HG03108 (cell line): ENCODE measurements around the gene MUC22.
"Not testable (repeated sequence)": the region's sequence is repeated elsewhere in the genome, so short reads cannot be mapped to it uniquely, and the experiment has no call there.

ENCODE experiments used
- ATAC-seq: cut with Tn5 transposase; IDR thresholded peaks from one replicate; pipeline ENCODE4 v1.9.1; 2021; ENCODE audit warnings: moderate library complexity; ENCODE audit not compliant: unreplicated experiment

MUC22 gene

DNA sequence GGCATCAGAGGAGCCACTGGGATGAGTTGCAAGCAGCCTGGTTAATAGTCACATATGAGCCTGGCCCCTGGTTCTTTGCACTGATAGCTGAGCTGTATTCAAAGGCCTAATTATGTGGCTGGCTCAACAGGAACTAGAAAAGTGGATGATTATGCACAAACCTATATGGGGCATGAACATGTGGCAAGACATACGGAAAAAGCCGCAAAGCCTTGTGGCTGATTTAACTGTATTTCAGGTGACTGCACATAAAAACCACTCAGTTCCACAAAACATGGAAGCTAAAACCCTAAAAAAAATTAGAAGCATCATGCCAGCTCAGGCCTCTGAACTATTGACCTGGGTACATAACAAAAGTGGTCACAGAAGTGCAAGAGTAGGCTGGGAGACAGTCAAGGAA lies 13.0 kb upstream of the MUC22 start:
- ATAC-seq, result no peak

DNA sequence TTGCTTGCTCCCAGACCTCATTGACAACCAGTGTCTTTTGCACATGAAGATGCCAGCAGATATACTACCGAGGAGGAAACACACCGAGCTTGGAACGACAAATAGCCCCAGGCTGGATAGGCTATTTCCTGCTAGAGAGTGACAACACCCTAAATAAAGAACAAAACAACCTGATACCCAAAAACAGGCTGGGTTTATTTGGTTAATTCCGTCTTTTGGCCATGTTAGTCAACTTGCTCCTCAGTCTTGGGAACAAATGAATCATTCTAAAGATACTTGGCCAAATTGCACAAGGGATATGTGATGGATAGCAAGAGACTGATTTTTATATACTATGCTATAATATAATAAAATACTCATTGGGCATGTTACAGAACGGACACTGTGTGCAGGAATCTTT lies 11.5 kb upstream of the MUC22 start:
- no peak for ATAC-seq

DNA sequence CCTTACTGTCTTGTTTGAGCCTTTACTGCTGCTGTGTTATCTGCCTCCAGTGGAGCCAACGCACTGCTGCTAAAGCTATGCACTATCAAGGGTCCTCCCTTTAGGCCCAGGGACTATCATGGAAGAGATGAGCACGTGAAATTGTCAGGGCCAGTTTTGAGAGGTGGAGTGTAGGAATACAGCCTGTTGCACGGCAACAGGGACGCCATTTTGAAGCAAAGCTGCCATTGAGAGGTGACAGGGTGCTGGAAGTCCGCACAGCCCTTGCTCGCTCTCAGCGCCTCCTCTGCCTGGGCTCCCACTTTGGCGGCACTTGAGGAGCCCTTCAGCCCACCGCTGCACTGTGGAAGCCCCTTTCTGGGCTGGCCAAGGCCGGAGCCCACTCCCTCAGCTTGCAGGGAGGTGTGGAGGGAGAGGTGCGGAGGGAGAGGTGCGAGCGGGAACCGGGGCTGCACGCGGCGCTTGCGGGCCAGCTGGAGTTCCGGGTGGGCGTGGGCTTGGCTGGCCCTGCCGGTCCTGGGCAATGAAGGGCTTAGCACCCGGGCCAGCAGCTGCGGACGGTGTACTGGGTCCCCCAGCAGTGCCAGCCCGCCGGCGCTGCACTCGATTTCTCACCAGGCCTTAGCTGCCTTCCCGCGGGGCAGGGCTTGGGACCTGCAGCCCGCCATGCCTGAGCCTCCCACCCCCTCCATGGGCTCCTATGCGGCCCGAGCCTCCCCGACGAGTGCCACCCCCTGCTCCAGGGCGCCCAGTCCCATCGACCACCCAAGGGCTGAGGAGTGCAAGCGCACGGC lies 10.0 kb upstream of the MUC22 start:
- not testable (repeated sequence) for ATAC-seq

DNA sequence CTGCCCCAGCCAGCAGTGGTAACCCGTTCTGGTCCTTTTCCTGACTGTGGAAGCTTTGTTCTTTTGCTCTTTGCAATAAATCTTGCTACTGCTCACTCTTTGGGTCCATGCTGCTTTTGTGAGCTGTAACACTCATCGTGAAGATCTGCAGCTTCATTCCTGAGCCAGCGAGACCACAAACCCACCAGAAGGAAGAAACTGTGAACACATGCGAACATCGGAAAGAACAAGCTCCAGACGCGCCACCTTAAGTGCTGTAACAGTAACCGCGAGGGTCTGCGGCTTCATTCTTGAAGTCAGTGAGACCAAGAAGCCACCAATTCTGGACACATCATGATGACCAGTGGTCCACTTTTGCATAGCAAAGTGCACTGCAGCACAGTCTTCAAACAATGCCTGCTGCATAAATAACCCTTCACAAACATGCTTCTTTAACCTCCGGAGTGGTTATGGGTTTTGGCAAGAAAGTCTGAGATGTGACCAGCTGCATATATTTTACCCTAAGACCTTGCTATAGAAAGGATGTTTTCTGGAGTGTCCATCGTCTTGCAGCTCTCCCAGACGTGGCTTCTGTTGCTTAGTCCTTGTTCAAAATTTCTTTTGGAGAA lies 8.9 kb upstream of the MUC22 start:
- no peak for ATAC-seq

DNA sequence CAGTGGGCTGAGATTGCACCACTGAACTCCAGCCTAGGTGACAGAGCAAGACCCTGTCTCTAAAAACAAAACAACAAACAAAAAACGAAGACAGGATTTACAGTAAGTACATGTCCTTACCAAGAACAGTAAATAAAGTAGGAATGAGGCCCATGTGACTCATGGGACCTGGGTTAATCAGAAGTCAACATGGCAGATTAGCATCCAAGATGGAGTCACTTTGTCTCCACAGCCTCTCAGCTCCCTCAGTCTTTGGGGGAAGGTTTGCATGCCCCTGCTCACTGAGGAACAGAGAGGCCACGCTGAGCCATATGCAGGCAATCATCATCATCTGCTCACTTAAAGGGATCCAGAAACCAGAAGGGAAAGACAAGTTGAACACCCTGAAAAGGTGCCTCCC lies 7.8 kb upstream of the MUC22 start:
- ATAC-seq, result no peak

DNA sequence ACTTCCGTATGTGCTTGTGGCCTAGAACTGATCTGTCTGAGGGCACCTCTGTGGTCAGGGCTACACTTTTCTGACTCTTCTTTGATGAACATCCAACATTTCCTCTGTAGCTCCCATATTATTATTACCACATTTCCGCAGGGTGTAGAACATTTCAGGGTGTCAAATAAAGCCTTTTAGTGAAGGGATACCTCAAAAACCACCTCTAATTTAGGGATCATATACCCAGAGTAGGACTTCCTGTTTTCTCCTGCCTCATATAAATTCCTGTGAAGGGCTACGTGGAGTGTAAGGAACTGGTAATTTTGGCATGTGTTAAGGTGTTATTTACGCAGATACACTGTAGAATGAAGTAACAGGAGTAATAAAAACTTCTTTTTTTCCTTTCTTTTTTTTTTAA lies 5.5 kb upstream of the MUC22 start:
- no peak for ATAC-seq

DNA sequence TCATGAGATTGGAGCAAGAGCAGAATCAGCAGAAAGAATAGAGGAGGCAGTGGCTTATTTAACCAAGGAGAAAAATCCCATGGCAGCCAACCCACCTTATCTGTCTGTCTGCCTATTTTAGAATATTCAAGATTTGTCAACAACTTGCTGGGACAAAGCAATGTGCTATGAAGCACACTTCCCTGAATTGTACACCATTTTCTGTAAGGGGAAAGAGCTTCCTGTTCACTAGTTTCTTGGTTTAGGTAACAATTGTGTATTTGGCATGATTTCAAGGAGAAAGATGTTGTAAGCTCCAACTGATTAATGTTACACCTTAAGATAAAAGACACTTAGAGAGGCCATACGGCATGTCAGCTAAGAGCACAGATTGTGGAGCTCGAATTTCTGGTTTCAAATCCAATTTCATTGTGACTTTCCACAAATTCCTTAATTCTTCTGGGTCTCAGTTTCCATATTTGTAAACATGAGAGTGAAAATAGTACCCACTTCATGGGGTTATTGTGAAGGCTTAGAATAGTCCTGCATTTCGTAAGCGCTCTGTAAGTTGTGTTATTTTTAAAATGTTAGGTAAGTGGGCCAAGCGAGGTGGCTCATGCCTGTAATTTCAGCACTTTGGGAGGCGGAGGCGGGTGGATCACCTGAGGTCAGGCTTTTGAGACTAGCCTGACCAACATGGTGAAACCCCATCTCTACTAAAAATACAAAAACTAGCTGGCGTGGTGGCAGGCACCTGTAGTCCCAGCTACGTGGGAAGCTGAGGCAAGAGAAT lies 4.8 kb upstream of the MUC22 start:
- no peak for ATAC-seq

DNA sequence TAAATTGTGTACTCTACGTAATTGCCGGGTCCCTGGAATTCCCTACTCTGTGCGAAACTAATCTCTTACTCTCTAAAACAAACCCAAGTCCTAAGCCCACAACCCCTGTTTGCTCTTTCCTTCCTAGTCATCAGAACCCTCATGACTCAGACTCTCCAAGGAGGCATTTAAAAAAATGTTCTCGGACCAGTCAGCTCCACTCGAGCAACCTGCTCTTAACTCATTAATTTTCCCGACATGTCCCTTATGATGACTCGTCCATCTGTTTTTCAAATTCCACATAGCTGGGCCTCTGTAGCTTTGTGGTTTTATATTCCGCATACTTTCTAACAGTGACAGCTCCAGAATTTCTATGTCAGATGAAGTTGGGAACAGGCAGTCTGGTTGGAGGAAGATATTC lies 2.6 kb upstream of the MUC22 start:
- no peak for ATAC-seq

DNA sequence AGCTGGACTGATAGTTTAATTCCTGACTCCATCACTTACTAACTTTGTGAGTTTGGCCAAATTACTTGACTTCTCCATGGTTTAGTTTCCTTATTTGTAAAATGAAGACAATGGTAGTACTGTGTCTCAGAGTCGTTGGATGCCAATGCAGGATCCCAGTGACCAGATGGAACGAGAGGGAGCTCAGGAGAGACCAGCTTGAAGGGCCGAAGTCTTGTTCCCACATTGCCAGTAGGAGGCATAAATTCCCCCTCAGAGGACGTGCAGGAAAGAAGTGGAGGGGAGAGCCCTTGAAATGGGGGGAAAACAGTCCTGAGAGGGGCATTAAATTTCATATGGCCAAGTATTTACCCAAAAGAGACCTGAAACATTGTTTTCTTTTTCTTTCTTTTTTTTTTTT lies 2.1 kb upstream of the MUC22 start:
- ATAC-seq, result no peak

DNA sequence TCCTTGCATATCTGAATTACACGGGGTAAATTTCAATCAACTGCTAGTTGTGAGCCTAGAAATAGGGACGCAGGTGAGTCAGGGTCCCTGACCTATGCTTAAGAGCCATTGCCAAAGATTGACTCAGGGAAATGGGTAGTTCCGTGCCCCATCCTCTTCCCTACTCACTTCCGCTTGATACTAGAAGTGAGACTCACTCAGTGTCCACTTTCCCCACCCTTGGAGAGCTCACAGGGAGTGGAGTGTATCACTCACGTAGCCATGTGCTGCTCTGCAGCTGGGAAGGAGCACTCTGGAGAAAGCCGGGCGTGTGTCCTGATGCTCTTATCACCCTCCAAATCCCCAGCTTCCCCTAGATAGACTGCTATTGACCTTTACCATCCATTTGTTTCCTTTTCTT lies 543 bp upstream of the MUC22 start:
- ATAC-seq, result no peak

DNA sequence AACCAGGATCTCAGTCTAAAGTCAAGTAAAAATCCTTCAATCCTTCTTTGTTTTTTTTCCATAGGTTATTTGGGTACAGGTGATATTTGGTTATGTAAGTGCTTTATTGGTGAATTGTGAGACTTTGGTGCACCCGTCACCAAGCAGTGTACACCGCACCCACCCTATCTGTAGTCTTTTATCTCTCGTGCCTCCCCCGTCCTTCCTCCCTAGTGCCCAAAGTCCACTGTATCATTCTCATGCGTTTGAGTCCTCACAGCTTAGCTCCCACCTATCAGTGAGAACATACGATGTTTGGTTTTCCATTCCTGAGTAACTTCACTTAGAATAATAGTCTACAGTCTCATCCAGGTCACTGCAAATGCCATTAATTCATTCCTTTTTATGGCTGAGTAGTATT lies 879 bp downstream of the MUC22 start:
- ATAC-seq, result no peak

DNA sequence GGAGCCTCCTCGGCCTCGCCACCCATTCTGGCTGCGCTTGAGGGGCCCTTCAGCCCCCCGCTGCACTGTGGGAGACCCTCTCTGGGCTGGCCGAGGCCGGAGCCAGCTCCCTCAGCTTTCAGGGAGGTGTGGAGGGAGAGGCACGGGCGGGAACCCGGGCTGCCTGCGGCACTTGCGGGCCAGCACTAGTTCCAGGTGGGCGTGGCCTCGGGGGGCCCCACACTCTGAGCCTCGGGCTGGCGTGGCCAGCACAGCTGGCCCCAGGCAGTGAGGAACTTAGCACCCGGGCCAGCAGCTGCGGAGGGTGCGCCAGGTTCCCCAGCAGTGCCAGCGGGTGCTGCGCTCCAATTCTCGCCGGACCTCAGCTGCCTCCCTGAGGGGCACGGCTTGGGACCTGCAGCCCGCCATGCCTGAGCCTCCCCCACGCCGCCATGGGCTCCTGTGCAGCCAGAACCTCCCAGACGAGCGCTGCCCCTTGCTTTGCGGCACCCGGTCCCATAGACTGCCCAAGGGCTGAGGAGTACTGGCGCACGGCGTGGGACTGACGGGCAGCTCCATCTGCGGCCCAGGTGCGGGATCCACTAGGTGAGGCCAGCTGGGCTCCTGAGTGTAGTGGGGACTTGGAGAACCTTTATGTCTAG lies 6.5 kb downstream of the MUC22 start:
- no peak for ATAC-seq

DNA sequence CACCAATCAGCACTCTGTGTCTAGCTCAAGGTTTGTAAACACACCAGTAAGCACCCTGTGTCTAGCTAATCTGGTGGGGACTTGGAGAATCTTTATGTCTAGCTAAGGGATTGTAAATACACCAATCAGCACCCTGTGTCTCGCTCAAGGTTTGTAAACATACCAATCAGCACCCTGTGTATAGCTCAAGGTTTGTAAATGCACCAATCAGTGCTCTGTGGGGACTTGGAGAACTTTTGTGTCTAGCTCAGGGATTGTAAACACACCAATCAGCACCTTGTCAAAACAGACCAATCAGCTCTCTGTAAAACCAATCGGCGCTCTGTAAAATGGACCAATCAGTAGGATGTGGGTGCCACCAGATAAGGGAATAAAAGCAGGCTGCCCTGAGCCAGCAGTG lies 7.2 kb downstream of the MUC22 start:
- not testable (repeated sequence) for ATAC-seq

DNA sequence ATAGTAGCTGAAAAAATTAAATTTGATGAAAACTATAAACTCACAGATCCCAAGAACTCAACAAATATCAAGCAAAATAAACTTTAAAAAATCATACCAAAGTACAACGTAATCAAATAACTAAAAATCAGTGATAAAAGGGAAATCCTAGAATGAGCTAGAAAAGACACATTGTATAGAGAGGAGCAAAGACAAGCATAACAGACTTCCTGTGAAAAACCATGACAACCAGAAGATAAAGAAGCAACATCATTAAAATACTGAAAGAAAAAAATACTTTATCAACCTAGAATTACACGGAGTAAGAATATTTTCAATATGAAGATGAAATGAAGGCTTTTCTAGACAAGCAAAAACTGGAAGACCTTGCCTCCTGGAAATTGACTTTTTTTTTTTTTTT lies 9.8 kb downstream of the MUC22 start:
- ATAC-seq, result no peak

DNA sequence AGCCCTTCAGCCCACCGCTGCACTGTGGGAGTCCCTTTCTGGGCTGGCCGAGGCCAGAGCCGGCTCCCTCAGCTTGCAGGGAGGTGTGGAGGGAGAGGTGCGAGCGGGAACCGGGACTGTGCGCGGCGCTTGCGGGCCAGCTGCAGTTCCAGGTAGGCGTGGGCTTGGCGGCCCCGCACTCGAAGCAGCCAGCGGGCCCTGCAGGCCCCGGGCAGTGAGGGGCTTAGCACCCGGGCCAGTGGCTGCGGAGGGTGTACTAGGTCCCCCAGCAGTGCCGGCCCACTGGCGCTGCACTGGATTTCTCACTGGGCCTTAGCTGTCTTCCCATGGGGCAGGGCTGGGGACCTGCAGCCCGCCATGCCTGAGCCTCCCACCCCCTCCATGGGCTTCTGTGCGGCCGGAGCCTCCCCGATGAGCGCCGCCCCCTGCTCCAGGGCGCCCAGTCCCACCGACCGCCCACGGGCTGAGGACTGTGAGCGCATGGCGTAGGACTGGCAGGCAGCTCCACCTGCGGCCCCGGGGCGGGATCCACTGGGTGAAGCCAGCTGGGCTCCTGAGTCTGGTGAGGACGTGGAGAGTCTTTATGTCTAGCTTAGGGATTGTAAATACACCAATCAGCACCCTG lies 10.5 kb downstream of the MUC22 start:
- ATAC-seq, result not testable (repeated sequence)

DNA sequence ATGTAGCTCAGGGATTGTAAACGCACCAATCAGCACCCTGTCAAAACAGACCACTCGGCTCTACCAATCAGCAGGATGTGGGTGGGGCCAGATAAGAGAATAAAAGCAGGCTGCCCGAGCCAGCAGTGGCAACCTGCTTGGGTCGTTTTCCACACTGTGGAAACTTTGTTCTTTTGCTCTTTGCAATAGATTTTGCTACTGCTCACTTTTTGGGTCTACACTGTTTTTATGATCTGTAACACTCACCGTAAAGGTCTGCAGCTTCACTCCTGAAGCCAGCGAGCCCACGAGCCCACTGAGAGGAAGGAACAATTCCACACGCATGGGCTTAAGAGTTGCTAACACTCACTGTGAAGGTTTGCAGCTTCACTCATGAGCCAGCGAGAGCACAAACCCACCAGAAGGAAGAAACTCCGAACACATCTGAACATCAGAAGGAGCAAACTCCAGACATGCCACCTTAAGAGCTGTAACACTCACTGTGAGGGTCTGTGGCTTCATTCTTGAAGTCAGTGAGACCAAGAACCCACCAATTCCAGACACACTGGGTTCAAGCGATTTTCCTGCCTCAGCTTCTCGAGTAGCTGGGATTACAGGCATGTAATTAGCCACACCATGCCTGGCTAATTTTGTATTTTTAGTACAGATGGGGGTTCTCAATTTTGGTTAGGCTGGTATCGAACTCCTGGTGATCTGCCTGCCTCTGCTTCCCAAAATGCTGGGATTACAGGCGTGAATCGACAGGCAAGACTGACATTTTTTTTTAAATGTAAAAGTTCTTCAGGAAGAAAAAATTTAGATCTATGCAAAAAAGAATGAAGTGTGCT lies 11.6 kb downstream of the MUC22 start:
- ATAC-seq, result not testable (repeated sequence)

DNA sequence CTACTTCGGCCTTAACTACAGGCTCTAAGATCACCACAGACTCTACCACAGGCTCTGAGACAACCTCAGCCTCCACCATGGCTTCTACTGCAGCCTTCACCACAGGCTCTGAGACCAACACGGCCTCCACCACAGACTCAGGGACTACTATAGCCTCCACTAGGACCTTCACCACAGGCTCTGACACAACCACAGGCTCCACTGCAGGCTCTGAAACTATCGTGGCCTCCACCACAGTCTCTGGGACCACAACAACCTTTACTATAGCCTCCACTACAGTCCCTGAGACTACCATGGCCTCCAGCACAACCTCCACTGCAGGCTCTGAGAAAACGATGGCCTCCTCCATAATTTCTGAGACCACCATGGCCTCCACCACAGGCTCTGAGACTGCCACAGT lies 15.3 kb downstream of the MUC22 start:
- no peak for ATAC-seq

DNA sequence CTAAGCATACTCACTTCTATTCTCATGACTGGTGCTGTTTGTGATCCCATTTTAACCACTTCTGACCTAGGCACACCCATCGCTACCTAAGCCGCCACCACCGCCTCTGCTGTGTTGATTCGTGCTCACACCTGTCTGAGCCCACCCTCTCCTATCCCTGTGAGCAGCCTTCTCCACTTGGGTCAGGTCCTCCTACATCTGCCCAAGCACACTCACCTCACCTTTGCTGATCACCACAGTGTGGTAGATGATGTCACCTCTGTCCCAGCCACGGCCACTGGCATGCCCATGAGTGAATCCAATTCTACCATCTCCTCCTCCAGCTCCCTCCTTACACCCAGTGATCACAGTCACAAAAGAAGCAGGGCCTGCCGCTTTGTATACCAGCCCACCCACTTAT lies 20.8 kb downstream of the MUC22 start:
- ATAC-seq, result no peak

DNA sequence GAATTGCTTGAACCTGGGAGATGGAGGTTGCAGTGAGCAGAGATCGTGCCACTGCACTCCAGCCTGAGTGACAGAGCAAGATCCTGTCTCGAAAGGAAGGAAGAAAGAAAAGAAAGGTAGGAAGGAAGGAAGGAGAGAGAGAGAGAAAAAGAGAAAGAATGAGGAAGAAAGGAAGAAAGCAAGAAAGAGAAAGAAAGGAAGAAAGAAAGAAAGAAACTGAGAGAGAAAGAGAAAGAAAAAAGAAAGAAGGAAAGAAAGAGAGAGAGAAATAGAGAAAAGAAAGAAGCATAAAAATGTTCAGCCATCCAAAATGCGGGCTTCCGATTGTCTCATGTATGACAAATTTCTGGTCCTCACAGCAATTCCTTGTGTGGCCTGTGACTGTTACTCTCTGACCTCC lies 22.8 kb downstream of the MUC22 start:
- no peak for ATAC-seq

DNA sequence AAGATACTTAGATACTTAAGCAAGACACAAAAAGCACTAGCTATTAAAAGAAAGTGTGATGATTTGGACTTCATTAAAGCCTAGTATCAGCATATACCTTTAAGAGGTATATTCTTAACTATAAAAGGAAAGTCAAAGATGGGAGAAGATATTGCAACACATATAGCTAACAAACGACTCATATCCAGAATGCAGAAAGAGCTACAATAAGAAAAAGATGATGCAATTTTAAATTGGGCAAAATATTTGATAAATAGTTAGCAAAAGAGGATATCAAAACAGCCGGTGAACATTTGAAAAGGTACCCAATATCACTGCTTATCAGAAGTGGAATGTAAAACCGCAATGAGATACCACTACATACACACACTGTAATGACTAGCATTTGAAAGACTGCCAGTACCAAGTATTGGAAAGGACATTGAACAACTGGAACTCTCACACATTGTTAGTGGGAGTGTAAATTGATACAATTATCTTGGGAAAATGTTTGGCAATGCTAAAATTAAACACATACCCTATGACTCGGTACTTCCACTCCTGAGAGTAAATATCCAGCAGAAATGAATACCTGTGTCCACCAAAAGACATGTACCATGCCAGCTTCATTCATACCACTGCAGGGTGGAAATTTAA lies 25.7 kb downstream of the MUC22 start:
- no peak for ATAC-seq
